Mucosa of descending colon (tissue), 3 donors: Measurements from ENCODE around the gene NR1D2. TPM values are rescaled to one million over a fixed set of nuclear protein-coding genes. Genes with fewer than 3 reads are reported as not detected.

Source experiments
- ATAC-seq: fragments of 200-7000 bp; cut with Tn5 transposase; one replicate; pipeline ENCODE4 v1.9.1; 2020; ENCODE audit warnings: mild to moderate bottlenecking, moderate library complexity
- DNase-seq, 3 donors: peaks; one replicate each; pipeline ENCODE4 v3.0.0-alpha.2; 2020
- H3K36me3 ChIP-seq: fragments of 200-600 bp; one replicate; pipeline ENCODE4 v1.8.0; 2021; ENCODE audit warnings: low read depth, mild to moderate bottlenecking
- H3K4me1 ChIP-seq: fragments of 200-600 bp; one replicate; pipeline ENCODE4 v1.8.0; 2021; ENCODE audit warnings: low read depth, mild to moderate bottlenecking
- H3K4me3 ChIP-seq: fragments of 200-600 bp; one replicate; pipeline ENCODE4 v1.8.0; 2021; ENCODE audit warnings: mild to moderate bottlenecking
- H3K9me3 ChIP-seq: fragments of 200-600 bp; one replicate; pipeline ENCODE4 v1.8.0; 2021; ENCODE audit warnings: mild to moderate bottlenecking
- intact Hi-C, 2 donors: fragments of 100-400 bp; cut with DNase I in 1 of 2; cut with micrococcal nuclease in 1 of 2; formaldehyde crosslinking; loops; one replicate each; pipeline versions ENCODE4 v1.11.0 to v1.11.1; 2022; cut with DNase I, micrococcal nuclease
- total RNA-seq, 3 donors: library from RNA; stranded (reverse); fragmentation: NEBNext Ultra II Directional in 2 of 3; extraction: Animal tissue kit (Norgen Biotek cat#: 25700) in 2 of 3; gene quantifications; one replicate each; pipeline versions ENCODE4 v1.2.1 to v1.2.4, GENCODE V29; 2021 to 2023
- TF ChIP-seq, protein P1 (sequence below): fragments of 200-600 bp; IDR thresholded peaks from one replicate; pipeline ENCODE4 v1.8.0; 2022; ENCODE audit warnings: antibody characterized with exemption, mild to moderate bottlenecking
- donor health status: DM: no; HTN: no; CAD: no; lungs with moderate emphysema.
- donor health status: DM: no; HTN: no; CAD: no.
- donor health status: DM: no; HTN: yes; CAD: no.

Gene NR1D2
- total RNA-seq, 3 donors from 2014 or later, result 16.5 to 37.8 (median 28.5) TPM

DNA sequence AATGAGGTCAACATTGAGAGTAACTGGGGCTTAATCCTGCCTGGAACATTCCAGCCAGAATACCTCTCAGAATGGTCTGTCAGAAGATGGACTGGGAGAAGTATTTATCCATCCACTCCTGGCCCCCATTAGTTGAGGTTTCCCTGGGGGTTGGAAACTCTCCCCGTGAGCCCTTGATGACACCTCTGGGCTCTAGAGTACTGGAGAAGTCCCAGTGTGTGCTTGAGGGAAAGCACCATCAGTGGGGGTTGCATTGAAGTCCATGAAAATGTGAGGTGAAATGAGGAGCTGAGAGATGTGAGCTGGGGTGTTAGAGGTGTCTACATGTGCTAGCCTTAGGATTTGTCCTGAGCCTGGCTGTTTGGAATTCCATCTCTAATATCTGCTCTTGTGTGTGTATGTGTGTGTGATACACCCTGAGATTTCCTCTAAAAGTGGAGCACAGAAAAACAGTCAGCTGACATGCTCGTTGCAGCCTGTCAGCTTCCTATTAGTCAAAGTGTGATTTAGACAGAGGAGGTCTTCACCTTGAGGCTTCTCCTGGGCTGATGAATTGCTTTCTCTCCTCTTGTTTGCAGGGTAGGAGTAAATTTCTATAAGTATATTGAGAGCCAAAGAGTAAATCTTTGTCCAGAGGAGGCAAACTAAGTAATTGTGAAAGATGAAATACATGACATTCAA is 67.6 kb downstream of the NR1D2 start:
- Histone ChIP-seq H3K4me3 (no peak overlapping the region), H3K9me3 (no peaks in the 10 kb centered on the region), H3K36me3 (no peaks in the 10 kb centered on the region), H3K4me1 (no peaks in the 10 kb centered on the region)
- ATAC-seq, result no peak
- TF ChIP-seq, protein P1, sequence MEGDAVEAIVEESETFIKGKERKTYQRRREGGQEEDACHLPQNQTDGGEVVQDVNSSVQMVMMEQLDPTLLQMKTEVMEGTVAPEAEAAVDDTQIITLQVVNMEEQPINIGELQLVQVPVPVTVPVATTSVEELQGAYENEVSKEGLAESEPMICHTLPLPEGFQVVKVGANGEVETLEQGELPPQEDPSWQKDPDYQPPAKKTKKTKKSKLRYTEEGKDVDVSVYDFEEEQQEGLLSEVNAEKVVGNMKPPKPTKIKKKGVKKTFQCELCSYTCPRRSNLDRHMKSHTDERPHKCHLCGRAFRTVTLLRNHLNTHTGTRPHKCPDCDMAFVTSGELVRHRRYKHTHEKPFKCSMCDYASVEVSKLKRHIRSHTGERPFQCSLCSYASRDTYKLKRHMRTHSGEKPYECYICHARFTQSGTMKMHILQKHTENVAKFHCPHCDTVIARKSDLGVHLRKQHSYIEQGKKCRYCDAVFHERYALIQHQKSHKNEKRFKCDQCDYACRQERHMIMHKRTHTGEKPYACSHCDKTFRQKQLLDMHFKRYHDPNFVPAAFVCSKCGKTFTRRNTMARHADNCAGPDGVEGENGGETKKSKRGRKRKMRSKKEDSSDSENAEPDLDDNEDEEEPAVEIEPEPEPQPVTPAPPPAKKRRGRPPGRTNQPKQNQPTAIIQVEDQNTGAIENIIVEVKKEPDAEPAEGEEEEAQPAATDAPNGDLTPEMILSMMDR, result no peak
- intact Hi-C loops, result no loop called here
- no peak for DNase-seq

DNA sequence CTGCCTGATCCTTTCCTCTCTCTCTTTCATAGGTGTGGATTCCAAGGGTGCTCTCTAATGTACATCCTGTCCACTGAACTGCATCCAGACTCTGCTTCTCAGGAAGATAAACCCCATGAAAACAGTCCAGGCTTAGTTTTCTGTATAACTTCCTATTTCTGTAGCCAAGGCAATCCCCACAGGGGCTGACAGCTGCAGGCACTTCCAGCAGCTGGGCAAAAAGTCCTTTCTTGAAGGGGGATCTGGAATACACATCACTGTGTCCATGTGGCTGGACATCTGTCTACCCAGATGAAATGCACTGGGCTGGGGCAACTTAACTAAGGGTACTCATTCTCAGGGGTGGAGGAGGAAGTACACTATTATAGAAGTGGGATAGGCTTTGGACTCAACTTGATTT is 72.2 kb downstream of the NR1D2 start:
- no peak for ATAC-seq
- intact Hi-C loops, result no loop called here
- TF ChIP-seq, protein P1, result no peak

DNA sequence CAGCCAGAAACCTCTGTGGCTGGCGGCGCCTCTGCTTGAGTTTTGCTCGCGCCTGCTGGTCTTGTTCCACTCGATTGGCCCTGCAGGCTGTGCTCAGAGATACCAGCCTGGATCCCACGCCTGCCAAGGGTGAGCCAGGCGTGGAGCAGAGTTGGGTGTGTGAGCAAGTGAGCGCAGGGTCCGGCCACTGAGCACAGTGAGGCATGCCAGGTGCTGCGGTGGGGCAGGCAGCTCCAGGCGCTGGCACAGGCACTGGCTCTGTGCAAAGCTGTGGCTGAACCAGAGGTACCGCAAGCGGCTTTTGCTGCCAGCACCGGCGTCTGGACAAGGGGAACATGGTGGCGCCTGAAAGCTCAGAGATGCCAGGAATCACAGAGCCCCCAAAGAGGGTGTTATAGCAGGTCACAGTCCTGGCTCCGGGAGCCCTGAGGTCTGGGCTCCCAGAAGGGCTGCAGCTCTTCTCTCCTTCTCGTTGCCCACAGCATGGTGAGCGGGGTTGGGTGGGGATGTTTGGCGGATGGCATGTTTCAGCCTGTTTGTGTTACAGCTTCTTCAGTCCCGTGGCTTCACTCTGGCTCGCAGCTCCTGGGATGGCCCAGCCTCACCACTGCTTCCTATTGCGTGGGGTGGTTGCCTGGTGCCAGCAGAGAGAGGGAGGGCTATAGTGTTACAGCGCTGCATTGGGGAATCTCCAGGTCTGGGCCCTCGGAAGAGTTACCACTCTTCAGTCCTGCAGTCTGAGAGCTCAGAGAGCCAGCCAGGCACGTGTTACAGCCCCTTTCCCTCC is 73.9 kb downstream of the NR1D2 start:
- Histone ChIP-seq H3K9me3 (no peaks in the 10 kb centered on the region), H3K4me1 (no peaks in the 10 kb centered on the region), H3K4me3 (no peak overlapping the region), H3K36me3 (no peaks in the 10 kb centered on the region)
- DNase-seq, result no peak
- intact Hi-C loops, result no loop called here
- TF ChIP-seq, protein P1, result no peak
- no peak for ATAC-seq

More for the DNA sequence above, 72.2 kb downstream of the NR1D2 start:
- H3K36me3 ChIP-seq, result no peaks in the 10 kb centered on the region
- no peaks in the 10 kb centered on the region for H3K9me3 ChIP-seq
- no peak for DNase-seq
- H3K4me1 ChIP-seq, result no peaks in the 10 kb centered on the region
- no peak overlapping the region for H3K4me3 ChIP-seq

DNA sequence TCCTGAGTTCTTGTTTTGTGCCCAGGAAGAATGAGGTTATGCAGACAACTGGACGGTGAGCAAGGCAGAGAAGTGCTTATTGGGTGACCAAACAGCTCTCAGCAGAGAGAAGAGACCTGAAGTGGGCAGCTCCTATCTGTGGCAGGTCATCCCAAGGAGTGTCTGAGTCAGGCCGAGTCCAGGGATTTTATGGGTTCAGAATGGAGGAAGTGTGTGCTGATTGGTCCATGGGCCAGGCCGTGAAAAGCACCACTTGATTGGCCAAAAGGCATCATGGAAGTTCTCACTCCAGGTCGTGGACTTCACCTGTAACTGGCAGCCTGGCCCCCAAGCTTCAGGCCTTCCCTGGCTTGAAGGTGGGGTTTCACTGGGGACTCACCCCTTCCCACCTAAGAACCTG is 74.5 kb downstream of the NR1D2 start:
- no peak for DNase-seq
- H3K4me1 ChIP-seq, result no peaks in the 10 kb centered on the region
- intact Hi-C loops, result no loop called here
- ATAC-seq, result no peak
- H3K4me3 ChIP-seq, result no peak overlapping the region
- H3K36me3 ChIP-seq, result no peaks in the 10 kb centered on the region
- no peaks in the 10 kb centered on the region for H3K9me3 ChIP-seq
- TF ChIP-seq, protein P1, result no peak

DNA sequence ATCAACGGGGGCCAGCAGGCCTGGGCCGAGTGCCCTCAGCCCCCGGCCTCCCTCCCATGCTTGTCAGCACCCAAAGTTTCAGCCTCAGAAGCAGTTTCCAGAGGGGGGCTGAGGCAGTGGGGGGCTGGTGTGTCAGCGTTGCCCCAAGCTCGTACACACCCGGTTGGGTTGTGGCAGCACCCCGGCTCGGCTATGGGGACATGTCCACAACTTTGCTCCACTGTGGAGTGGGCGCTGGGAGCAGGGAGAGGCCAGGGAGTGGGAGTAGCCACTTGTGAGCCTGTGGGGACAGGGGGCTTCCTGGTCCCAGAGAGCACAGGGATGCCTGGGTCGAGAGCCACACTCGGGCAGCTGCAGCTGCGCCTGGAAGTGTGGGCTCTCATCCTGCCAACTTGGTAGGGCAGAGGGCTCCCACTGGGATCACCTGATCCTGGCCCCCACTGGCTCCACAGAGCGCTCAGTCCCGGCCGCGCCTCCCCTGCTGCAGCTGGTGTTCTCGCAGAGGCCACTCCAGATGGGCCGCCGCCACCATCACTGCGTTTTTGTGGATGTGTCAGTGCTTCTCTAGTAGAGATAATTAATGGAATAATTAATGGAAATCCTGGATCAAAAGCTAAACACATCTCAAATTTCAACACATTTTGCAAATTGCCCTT is 75.1 kb downstream of the NR1D2 start:
- Histone ChIP-seq H3K9me3 (no peaks in the 10 kb centered on the region), H3K4me3 (no peak overlapping the region), H3K36me3 (no peaks in the 10 kb centered on the region), H3K4me1 (no peaks in the 10 kb centered on the region)
- intact Hi-C loops, result no loop called here
- TF ChIP-seq, protein P1, result no peak
- DNase-seq (no peak), ATAC-seq (no peak)
